Nephron progenitor cell (in vitro differentiated cells): ENCODE data around the gene SLC39A7.

ENCODE experiments used
- DNase-seq: peaks from one replicate; pipeline ENCODE4 v3.0.0; 2021
- H3K27ac Mint-ChIP-seq: 2 replicates; pipeline ENCODE4 v1.8.0; 2021; ENCODE audit warnings: mild to moderate bottlenecking, moderate library complexity, mixed read lengths
- H3K27me3 Mint-ChIP-seq: 2 replicates; pipeline ENCODE4 v1.8.0; 2021; ENCODE audit warnings: mild to moderate bottlenecking, low read depth, mixed read lengths; ENCODE audit not compliant: poor library complexity
- H3K36me3 Mint-ChIP-seq: 2 replicates; pipeline ENCODE4 v1.8.0; 2021; ENCODE audit warnings: low read depth, mixed read lengths
- H3K4me1 Mint-ChIP-seq: 2 replicates; pipeline ENCODE4 v1.8.0; 2021; ENCODE audit warnings: mixed read lengths
- H3K4me3 Mint-ChIP-seq: 2 replicates; pipeline ENCODE4 v1.8.0; 2021; ENCODE audit warnings: mild to moderate bottlenecking, moderate library complexity, mixed read lengths
- H3K9me3 Mint-ChIP-seq: 2 replicates; pipeline ENCODE4 v1.8.0; 2021; ENCODE audit warnings: mild to moderate bottlenecking, moderate library complexity, mixed read lengths
- CTCF ChIP-seq: fragments of 200-600 bp; sonication (generic); IDR thresholded peaks from 2 replicates; pipeline ENCODE4 v1.5.0; 2021; ENCODE audit warnings: antibody characterized with exemption

SLC39A7 gene

DNA sequence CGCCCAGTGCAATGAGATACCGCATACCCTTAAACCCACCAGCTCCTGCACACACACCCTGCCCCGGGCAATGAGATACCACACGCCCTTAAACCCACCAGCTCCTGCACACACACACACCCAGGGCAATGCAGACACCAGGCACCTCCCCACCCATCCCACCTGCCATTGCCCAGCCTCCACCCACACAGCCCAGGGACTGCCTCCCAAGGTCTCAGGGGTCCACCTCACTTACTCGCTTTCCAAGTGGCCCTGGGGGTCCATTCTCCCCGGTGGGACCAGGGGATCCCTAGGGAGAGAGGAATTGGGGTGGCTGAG lies 32.4 kb upstream of the SLC39A7 start:
- Mint-ChIP-seq H3K27me3 (peaks cover 53% of the 10 kb centered on the region), H3K4me1 (peaks cover 27% of the 10 kb centered on the region), H3K9me3 (no peaks in the 10 kb centered on the region), H3K4me3 (no peak overlapping the region), H3K36me3 (no peaks in the 10 kb centered on the region), H3K27ac (no peak overlapping the region)
- DNase-seq = no peak
- no peak for TF ChIP-seq CTCF

GRCh38 chr6:33168639-33169038 lies 32.0 kb upstream of the SLC39A7 start:
- Mint-ChIP-seq H3K27me3 (peaks cover 55% of the 10 kb centered on the region), H3K4me3 (no peak overlapping the region), H3K9me3 (no peaks in the 10 kb centered on the region), H3K4me1 (peaks cover 27% of the 10 kb centered on the region), H3K36me3 (no peaks in the 10 kb centered on the region), H3K27ac (no peak overlapping the region)
- no peak for TF ChIP-seq CTCF
- DNase-seq = no peak

GRCh38 chr6:33169291-33170175 lies 31.1 kb upstream of the SLC39A7 start:
- Mint-ChIP-seq H3K9me3 (no peaks in the 10 kb centered on the region), H3K4me1 (peaks cover 20% of the 10 kb centered on the region), H3K27me3 (peaks cover 53% of the 10 kb centered on the region), H3K27ac (no peak overlapping the region), H3K36me3 (no peaks in the 10 kb centered on the region), H3K4me3 (no peak overlapping the region)
- DNase-seq = no peak
- TF ChIP-seq CTCF = no peak

DNA sequence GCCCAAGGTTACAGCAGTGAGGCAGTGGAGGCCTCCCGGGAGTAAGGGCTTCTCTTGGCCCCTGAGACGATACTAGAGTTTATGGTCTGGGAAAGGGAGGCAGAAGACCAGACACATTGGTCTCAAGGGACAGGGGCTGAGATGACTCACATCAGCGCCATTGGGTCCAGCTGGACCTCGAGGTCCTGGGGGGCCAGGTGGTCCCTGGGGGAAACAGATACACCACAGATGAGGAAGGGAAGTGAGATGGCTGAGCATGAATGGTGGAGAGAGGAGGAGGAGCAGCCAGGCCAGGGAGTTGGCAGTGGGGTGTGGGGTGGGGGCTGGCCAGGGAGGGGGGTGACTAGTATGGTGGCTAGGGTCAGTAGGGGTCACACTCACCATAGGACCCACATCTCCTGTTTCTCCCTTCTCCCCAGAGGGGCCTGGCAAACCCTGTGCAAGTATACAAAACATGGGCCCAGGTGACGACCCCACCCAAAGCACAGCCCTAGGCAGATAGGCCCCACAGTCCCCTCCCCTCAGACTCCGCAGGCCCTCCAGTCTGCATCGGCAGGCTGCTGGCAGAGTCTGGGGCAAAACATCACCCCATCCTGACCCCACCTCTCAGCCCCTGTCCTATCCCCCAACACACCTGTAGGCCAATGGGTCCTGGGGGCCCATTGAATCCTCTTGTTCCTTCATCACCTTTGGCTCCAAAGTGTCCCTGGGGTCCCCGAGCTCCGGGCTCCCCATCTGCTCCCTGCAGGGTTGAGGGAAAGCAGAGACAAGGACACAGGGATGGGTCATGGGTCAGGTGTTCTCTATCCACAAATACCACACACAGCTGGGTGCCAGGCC lies 30.3 kb upstream of the SLC39A7 start:
- no peak overlapping the region for H3K4me3 Mint-ChIP-seq
- peaks cover 18% of the 10 kb centered on the region for H3K4me1 Mint-ChIP-seq
- DNase-seq = no peak
- H3K9me3 Mint-ChIP-seq = no peaks in the 10 kb centered on the region
- peaks cover 58% of the 10 kb centered on the region for H3K27me3 Mint-ChIP-seq
- TF ChIP-seq CTCF = no peak
- no peak overlapping the region for H3K27ac Mint-ChIP-seq
- no peaks in the 10 kb centered on the region for H3K36me3 Mint-ChIP-seq

GRCh38 chr6:33171016-33171879 lies 29.4 kb upstream of the SLC39A7 start:
- H3K9me3 Mint-ChIP-seq = no peaks in the 10 kb centered on the region
- H3K4me1 Mint-ChIP-seq = peaks cover 16% of the 10 kb centered on the region
- H3K27ac Mint-ChIP-seq = no peak overlapping the region
- no peak overlapping the region for H3K4me3 Mint-ChIP-seq
- no peaks in the 10 kb centered on the region for H3K36me3 Mint-ChIP-seq
- peaks cover 60% of the 10 kb centered on the region for H3K27me3 Mint-ChIP-seq
- TF ChIP-seq CTCF = no peak
- no peak for DNase-seq
